Uterus (tissue), 2 donors: ENCODE data around the gene ING1.
"Not testable (repeated sequence)": the region's sequence is repeated elsewhere in the genome, so short reads cannot be mapped to it uniquely, and the experiment has no call there.

Experiments used
- CTCF ChIP-seq, 4 experiments: fragments of 200-600 bp in 2 of 4; fragments of 450-650 bp in 2 of 4; sonication (generic) in 2 of 4; IDR thresholded peaks; one replicate each; pipeline ENCODE4 v1.5.1; 2016 to 2019; ENCODE audit warnings: antibody characterized with exemption in 4 of 4, mild to moderate bottlenecking in 2 of 4, moderate library complexity in 1 of 4
- POLR2A ChIP-seq, 2 donors: fragments of 450-650 bp; IDR thresholded peaks; one replicate each; pipeline ENCODE4 v1.6.1; 2016; ENCODE audit warnings: antibody characterized with exemption in 2 of 2, mild to moderate bottlenecking in 1 of 2, moderate library complexity in 1 of 2

- TF ChIP-seq POLR2A, CTCF (IDR thresholded peaks at IDR 0.05): not testable (repeated sequence)
These were observed 17.7 kb upstream of the ING1 start for GRCh38 chr13:110695774-110696173.
